Measurements from ENCODE around the gene LASP1. TPM values are rescaled to one million over a fixed set of nuclear protein-coding genes. Genes with fewer than 3 reads are reported as not detected.
"Not testable (repeated sequence)": the region's sequence is repeated elsewhere in the genome, so short reads cannot be mapped to it uniquely, and the experiment has no call there.

LASP1 gene
- total RNA-seq, 1 donor from 2014 or later: 44.0 TPM

DNA sequence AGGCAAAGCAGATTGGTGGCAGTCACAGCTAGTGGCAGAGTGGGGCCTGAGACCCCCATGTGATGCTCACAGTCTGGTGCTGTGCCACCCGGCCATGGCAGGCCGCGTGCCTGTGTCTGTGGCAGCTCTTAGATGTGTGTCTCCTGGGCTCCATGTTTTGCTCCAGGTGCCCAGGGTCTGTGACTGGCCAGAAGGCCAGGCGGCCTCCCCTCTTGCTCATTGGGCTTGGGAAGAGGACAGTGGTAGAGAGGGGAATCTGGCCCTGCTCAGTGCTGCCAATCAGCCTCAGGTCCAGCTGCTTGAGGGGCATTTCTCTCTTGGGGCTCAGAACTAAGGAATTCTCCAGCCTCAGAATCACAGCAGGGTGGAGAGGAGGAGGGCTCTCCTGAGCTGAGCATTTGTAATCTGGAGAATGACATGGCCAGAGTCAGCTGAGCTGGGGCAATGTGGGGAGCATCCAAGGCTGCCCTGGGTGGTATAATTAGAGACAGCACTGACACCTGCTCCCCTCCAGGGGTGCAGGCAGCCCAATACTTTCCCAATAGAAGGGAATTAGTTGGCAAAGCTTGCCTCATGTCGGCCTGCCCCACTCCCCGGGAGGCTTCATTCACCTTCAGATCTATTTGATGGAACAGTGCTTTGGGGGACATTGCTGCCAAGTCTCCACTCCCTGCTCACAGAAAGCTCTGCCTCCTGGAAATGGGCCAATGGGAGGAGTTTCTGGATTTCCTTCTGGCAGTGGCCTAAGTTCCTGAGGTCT is 52.9 kb downstream of the LASP1 start:
- FAIRE-seq (no peak), DNase-seq (ENCODE audit: low spot score in 2 of 2) (no peak)

DNA sequence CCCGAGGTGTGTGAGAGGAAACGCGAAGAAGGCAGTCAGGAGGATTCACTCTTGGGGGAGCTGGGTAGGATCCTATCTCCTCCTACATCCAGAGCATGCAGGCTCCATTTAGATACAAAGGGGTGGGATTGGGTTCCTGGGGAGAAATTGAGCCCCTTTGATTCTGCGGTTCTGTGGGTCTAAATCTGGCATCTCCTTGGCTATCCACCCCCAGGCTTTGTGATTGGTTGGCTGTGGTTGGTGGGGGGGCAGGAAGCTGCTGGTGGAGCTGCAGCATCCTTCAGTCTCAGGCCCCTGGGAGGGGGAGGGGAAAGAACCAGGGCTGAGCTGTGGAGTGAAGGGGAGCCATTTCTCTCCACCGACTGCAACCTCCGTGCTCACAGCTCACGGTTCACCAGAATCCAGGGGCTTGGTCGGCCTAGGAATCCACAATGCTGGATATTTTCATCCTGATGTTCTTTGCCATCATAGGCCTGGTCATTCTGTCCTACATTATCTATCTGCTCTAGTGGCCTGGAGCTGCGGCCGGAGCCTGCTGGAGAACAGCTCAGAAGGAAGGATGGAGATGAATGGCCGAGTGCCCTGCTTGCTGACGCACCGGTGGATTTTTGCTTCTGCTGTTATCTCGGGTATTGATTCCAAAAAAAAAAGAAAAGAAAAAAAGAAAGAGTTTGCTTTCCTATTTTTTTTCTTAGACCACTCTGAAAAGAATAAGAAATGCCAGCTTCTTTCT is 55.6 kb downstream of the LASP1 start, which contains the start of gene LASP1NB:
LASP1NB (plus strand) TSS at position 352 of the 733 bp plus-strand sequence.
- peak; percentile 70 to 73 for DNase-seq (ENCODE audit: low spot score in 2 of 2)
- FAIRE-seq: no peak

DNA sequence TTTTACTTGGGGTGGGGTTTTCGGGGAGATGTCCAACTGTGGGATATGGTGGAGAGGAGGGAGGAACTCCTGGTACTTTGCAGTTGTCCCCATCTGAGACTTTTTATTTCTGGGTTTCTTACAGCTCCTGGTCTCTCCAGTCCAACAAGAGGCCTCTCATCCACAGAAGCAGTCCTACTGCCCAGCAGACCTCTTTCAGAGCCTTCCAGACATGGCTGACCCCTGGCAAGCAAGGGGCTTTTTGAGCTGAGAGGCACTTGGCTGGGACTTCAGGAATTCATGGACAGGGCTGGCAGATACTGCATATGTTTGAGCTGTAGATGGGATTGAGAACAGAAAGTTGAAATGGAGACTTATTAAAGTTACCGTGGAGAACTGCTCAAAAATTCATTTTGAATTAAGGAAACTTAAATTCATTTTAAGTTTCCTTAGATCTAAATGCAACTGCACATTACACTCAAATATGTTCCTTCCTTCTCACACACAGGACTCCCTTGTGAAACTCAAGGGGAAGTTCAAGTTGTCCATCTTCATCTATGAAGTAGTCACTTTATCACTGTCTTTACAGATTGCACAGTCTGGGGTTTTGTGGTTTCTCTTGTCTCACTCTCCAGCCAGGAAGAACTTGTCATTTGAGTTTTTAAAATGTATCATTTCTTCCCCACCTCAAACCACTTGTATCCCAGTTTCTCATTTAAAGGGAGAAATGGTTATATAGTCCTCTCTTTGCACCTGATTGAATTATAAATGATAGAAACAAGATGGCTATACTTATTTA is 56.6 kb downstream of the LASP1 start:
- FAIRE-seq (no peak), DNase-seq (ENCODE audit: low spot score in 2 of 2) (no peak)

DNA sequence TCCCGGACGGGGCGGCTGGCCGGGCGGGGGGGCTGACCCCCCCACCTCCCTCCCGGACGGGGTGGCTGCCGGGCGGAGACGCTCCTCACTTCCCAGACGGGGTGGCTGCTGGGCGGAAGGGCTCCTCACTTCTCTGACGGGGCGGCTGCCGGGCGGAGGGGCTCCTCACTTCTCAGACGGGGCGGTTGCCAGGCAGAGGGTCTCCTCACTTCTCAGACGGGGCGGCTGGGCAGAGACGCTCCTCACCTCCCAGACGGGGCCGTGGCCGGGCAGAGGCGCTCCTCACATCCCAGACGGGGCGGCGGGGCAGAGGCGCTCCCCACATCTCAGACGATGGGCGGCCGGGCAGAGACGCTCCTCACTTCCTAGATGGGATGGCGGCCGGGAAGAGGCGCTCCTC is 60.9 kb downstream of the LASP1 start:
- not testable (repeated sequence) for FAIRE-seq

DNA sequence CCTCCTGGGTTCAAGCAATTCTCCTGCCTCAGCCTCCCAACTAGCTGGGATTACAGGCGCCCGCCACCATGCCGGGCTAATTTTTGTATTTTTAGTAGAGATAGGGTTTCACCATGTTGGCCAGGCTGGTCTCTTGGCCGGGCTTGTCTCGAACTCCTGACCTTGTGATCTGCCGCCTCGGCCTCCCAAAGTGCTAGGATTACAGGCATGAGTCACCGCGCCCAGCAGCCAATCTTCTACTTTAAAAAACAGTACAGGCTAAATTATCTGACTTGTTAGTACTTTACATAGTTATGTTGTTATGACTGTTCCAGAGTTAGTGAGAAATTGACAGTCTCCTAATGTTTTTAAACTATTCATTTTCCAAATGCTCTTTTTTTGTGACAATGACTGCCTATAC is 64.1 kb downstream of the LASP1 start:
- DNase-seq (ENCODE audit: low spot score in 2 of 2); FAIRE-seq: not testable (repeated sequence)

More for the DNA sequence above, 60.9 kb downstream of the LASP1 start:
- DNase-seq (ENCODE audit: low spot score in 2 of 2): not testable (repeated sequence)

DNA sequence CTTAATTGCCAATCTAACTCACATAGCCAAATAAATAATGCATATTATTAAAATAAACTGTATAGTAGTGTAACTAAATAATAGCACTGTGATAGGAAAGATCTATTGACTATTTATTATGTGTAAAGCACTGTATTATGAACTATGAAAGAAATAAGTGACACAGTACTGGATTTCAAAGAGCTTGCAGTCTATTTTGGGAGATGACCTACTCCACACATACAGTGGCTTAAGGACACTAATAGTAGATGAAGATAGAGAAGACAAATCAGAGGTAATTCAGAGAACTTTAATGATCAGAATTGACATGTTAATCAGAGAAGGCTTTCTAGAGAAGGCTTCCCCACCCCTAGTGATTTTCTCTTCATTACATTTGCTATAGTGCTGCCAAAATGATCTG is 70.1 kb downstream of the LASP1 start:
- FAIRE-seq (no peak), DNase-seq (ENCODE audit: low spot score in 2 of 2) (no peak)

DNA sequence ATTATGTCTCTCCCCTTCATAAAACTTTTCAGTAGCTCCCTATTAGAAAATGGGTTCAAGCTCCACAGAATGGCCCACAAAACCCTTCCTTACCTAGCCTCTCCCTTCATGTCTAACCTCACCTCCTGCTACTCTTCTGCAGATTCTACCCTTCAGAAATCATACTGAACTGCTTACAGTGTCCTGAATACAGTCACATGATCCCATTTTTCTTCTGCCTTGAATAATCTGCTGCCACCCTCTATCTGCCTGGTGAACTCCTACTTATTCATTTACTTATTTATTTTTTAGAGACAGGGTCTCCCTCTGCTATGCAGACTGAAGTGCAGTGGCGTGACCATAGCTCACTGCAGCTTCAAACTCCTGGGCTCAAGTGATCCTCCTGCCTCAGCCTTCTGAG is 70.5 kb downstream of the LASP1 start:
- no peak for FAIRE-seq
- DNase-seq (ENCODE audit: low spot score in 2 of 2): no peak

DNA sequence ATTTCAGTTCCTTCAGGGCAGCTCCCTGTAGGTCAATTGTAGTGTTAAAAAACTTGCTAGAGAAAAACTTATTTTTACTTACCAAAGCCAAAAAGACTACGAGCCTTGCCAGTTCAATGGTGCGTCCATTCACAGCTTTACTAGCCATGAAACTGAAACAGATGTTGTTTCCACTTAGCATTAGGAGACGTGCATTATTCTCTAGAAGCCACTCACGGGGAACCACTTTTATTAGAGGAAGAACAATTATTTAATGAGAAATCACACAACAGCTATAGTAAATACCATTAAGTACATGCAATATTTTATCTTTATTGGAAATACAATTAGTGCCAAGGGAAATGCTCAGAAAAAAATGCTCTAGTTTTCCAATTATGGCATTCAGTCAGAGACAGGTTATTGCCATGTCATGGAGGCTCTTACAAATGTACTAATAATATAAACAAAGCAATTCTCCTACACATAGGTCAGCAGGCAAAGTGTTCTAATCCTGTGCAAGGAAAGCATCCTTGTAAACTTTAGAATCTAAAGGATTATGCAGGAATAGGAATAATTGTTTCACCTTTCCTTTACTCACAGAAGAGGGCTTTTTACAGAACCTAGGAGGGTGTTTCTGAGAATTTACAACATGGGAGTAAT is 73.0 kb downstream of the LASP1 start:
- FAIRE-seq (no peak), DNase-seq (ENCODE audit: low spot score in 2 of 2) (no peak)

DNA sequence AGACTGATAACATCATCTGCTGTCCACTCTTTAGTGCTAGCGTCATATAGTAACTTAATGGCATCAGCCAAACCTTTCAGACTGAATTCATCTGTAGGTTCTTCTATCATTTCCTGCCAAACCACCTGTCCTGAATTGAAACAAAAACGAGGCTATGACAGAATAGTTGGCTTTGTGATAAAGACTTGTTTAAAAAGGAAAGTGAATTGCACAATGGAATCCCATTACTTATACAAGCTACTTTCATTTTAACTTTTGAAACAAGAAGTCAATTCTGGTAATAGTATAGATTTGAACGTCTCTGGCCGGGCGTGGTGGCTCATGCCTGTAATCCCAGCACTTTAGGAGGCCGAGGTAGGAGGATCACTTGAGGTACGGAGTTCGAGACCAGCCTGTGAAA is 73.7 kb downstream of the LASP1 start:
- DNase-seq (ENCODE audit: low spot score in 2 of 2) (no peak), FAIRE-seq (no peak)

DNA sequence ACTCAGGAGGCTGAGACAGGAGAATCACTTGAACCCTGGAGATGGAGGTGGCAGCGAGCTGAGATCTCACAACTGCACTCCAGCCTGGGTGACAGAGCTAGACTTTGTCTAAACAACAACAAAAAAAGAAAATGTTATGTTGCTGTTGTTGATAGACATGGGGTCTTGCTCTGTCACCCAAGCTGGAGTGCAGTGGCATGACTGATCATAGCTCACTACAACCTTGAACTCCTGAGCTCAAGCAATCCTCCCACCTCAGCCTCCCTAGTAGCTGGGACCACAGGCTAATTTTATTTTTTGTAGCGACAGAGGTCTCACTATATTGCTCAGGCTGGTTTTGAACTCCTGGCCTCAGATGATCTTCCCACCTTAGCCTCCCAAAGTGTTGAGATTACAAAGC is 77.3 kb downstream of the LASP1 start:
- no peak for DNase-seq (ENCODE audit: low spot score in 2 of 2)
- FAIRE-seq: no peak

DNA sequence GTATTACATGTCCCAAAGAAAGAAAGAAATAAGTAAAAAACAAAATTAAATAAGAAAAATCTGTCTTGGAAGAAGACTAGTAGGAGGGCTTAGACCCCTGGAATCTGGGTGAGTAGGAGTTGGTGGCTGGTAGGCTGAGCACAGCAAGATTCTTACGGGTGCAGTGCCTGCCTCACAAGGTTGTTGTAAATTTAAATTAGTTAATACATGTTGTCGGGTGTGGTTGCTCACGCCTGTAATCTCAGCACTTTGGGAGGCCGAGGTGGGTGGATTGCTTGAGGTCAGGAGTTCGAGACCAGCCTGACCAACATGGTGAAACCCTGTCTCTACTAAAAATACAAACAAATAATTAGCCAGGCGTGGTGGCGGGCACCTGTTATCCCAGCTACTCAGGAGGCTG is 83.9 kb downstream of the LASP1 start:
- DNase-seq (ENCODE audit: low spot score in 2 of 2); FAIRE-seq: not testable (repeated sequence)

DNA sequence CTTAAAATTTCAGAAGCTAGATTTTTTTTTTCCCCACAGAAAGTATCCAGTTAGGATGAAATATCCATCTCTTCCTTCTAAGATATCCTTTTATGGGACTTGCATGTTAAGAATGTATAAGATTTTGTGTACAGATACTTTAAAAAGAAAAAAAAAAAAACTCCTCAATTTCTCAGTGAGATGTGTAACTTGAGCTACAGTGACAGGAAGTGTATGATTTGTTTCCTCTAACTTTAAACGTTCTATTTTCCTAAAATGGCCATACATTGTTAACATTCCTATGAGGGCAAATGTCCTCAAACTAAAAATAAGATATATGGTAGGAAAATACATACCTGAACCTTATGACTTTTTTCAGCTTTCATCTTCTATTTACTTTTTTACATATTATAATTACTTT is 88.5 kb downstream of the LASP1 start:
- DNase-seq (ENCODE audit: low spot score in 2 of 2) (no peak), FAIRE-seq (no peak)

DNA sequence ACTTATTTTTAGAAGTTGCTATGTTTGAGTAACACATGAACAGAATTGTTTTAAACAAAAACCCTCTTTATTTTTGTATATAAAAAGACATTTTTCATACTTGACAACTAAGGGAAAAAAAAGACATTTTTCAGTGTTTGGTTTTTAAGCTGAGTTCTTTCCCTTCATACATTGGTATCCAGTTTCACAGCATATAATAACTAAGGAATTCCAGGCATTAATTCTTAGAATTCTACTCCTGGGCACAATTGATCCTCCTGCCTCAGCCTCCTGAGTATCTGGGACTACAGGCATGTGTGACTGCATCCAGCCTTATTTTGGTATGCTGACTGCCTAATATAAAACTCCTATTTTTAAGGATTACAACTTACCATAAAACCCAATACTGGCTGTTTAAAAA is 88.9 kb downstream of the LASP1 start:
- no peak for DNase-seq (ENCODE audit: low spot score in 2 of 2)
- no peak for FAIRE-seq

DNA sequence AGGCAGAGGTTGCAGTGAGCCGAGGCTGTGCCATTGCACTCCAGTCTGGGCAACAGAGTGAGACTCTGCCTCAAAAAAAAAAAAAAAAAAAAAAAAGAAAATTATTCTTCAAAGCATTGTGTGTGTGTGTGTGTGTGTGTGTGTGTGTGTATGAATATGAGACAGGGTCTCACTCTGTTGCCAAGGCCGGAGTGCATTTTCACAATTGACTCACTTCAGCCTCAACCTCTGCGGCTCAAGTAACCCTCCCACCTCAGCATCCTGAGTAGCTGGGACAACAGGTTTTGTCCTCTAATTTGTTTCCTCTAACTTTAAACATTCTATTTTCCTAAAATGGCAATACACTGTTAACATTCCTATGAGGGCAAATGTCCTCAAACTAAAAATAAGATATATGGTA is 89.7 kb downstream of the LASP1 start:
- FAIRE-seq (no peak), DNase-seq (ENCODE audit: low spot score in 2 of 2) (no peak)

DNA sequence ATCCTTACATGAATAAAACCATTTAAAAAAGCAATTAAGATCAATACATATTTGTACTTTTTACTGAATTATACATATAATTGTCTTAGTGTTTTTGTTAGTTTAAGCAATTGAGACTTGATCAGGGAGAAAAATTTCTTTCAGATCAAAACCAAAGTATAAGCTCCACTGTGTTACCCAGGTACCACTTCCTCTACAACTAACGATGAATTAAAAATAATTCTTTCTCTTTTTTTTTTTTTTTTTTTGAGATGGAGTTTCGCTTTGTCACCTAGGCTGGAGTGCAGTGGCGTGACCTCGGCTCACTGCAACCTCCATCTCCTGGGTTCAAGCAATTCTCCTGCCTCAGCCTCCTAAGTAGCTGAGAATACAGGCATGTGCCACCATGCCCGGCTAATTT is 90.5 kb downstream of the LASP1 start:
- peak; percentile 13 for FAIRE-seq
- no peak for DNase-seq (ENCODE audit: low spot score in 2 of 2)

DNA sequence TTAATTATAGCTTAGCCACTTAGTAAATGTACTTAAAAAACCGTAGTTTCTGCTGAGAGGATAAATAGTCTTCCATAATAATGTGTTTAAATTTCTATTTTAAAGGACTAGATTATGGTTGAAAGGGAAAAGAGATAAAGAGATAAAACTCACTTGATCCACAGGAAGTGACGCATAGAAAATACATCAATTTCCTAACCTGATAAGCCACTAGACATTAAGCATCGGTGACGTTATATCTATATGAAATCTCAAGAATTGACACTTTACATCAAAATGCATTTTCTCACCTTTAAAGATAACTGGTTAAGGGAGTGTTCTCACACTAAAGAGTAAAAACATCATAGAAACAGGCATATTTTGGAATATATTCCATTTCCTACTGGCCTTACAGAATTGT is 91.6 kb downstream of the LASP1 start:
- FAIRE-seq (no peak), DNase-seq (ENCODE audit: low spot score in 2 of 2) (no peak)

DNA sequence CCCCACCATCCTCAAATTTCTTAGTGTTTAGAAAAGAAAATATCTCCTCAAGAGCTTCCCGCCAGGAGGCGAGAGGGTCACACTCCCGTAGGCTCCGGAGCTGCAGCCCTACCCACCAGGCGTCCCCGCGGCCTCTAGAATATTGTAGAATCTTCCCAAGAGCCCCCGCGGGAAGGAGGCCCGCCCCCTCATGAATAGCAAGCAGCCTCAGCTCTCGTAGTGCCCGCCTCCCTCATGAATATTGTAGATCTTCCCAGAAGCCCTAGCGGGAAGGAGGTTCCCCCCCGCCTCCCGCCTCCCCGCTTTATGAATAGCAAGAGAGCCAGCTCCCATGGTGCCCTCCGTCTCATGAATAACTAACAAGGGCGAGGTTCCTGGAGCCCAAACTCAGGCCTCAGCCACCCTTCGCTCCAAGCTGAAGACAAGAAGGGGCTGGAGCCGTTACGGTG is 97.5 kb downstream of the LASP1 start, which contains the start of gene FBXO47:
FBXO47 (minus strand) TSS at position 114 of the 449 bp plus-strand sequence. CDS start 4,378 bp downstream, outside the sequence.
- DNase-seq (ENCODE audit: low spot score in 2 of 2) (peak; percentile 45 to 78), FAIRE-seq (no peak)

DNA sequence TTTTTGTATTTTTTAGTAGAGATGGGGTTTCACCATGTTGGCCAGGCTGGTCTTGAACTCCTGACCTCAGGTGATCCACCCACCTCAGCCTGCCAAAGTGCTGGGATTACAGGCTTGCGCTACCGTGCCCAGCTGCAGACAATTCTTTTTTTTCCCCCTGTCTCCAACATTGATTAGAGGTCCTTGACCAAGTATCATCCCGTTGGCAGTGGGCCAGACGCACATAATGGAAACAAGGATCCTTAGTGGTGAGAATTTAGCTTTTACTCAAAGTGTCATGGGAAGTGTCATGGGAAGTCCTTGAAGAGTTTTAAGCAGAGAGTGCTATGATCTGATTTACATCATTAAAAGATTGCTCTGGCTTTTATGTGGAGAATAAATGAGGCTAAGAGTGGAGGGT is 99.4 kb downstream of the LASP1 start:
- FAIRE-seq: no peak
- no peak for DNase-seq (ENCODE audit: low spot score in 2 of 2)

DNA sequence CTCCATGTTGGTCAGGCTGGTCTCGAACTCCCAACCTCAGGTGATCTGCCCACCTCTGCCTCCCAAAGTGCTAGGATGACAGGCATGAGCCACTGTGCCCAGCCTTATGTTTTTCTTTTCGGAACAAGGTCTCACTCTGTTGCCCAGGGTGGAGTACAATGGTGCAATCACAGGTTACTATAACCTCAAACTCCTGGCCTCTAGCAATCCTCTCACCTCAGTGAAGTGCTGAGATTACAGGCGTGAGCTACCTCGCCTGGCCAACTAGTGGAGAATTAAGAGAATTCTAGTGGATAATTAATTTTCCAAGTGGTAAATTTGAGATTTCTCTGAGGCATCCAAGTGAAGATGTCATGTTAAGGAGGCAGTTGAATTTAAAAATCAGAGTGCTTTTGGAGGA is 100.3 kb downstream of the LASP1 start:
- no peak for DNase-seq (ENCODE audit: low spot score in 2 of 2)
- FAIRE-seq: no peak

DNA sequence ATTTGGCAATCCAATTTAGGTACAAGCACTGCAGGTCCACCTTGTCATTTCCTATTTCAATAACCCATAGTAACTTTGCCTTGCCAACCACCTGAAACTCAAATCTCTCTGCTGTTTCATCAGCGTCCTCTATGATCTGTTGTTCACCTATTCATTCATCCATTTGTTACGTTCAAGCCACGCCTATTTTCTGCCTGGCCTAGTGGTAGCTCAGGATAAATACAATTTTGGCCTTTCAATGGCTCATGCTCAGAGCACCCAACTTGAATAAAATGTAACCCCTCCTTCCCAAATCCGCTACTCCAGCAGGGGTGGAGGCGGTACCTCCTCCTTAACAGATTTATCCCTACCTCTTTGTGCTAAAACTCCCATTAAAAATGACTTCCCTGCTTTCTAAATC is 100.9 kb downstream of the LASP1 start:
- FAIRE-seq (no peak), DNase-seq (ENCODE audit: low spot score in 2 of 2) (no peak)
